WTC11 (cell line): ENCODE results near the gene RNF40.

Experiments used
- CTCF ChIP-seq: fragments of 200-600 bp; IDR thresholded peaks from 2 replicates; pipeline ENCODE4 v1.8.0; 2022; ENCODE audit warnings: antibody characterized with exemption
- E2F1 ChIP-seq: sonication (generic); formaldehyde crosslinking; IDR thresholded peaks from 2 replicates; pipeline ENCODE4 v1.8.0; 2022; ENCODE audit warnings: mild to moderate bottlenecking, missing genetic modification reagents
- KAT7 ChIP-seq: sonication (generic); formaldehyde crosslinking; IDR thresholded peaks from 2 replicates; pipeline ENCODE4 v1.8.1; 2023; ENCODE audit warnings: missing genetic modification reagents, mild to moderate bottlenecking, borderline replicate concordance
- NR3C1 ChIP-seq: sonication (generic); formaldehyde crosslinking; conservative IDR thresholded peaks from 2 replicates; pipeline ENCODE4 v1.8.1; 2023; ENCODE audit warnings: low read depth, mild to moderate bottlenecking, missing genetic modification reagents
- RELA ChIP-seq: sonication (generic); formaldehyde crosslinking; IDR thresholded peaks from 2 replicates; pipeline ENCODE4 v1.8.1; 2022; ENCODE audit warnings: missing genetic modification reagents, mild to moderate bottlenecking, borderline replicate concordance
- SMAD3 ChIP-seq: sonication (generic); formaldehyde crosslinking; IDR thresholded peaks from 2 replicates; pipeline ENCODE4 v1.8.0; 2022; ENCODE audit warnings: missing genetic modification reagents, mild to moderate bottlenecking, borderline replicate concordance
- ZNF425 ChIP-seq: fragments of 250-450 bp; sonication (Bioruptor Pico); conservative IDR thresholded peaks from 2 replicates; pipeline ENCODE4 v1.9.0; 2021; ENCODE audit warnings: mild to moderate bottlenecking
- ZNF512 ChIP-seq: sonication (generic); formaldehyde crosslinking; IDR thresholded peaks from 2 replicates; pipeline ENCODE4 v1.8.1; 2022; ENCODE audit warnings: missing genetic modification reagents, borderline replicate concordance

- TF ChIP-seq SMAD3 = no peak
- TF ChIP-seq ZNF512 (CRISPR knock-in tag) = no peak
- no peak for TF ChIP-seq ZNF425 (CRISPR knock-in tag)
- TF ChIP-seq NR3C1 (CRISPR knock-in tag) = no peak
- TF ChIP-seq CTCF = no peak
- no peak for TF ChIP-seq E2F1 (CRISPR knock-in tag)
- TF ChIP-seq RELA (CRISPR knock-in tag) = no peak
- TF ChIP-seq KAT7 = no peak
Observed at GRCh38 chr16:30779596-30779995, 17.5 kb downstream of the RNF40 start.
